Tibial nerve (tissue), 4 donors: ENCODE results near the gene KCNMA1.

Source experiments
- EP300 ChIP-seq, 2 donors: sonication (generic); formaldehyde crosslinking; IDR thresholded peaks; one replicate each; pipeline ENCODE4 v1.6.1; 2017; ENCODE audit warnings: antibody characterized with exemption in 2 of 2, mild to moderate bottlenecking in 1 of 2
- POLR2A ChIP-seq, 2 donors: fragments of 450-650 bp; IDR thresholded peaks; one replicate each; pipeline ENCODE4 v1.6.1; 2017; ENCODE audit warnings: antibody characterized with exemption in 2 of 2, mild to moderate bottlenecking in 2 of 2, moderate library complexity in 2 of 2
- TF ChIP-seq, protein P1 (sequence below), 5 experiments: fragments of 200-600 bp in 3 of 5; fragments of 450-650 bp in 2 of 5; sonication (generic) in 3 of 5; IDR thresholded peaks; one replicate each; pipeline ENCODE4 v1.5.1; 2016 to 2019; ENCODE audit warnings: antibody characterized with exemption in 5 of 5, mild to moderate bottlenecking in 3 of 5, moderate library complexity in 2 of 5

- TF ChIP-seq EP300 (IDR thresholded peaks at IDR 0.05) (no peak), POLR2A (IDR thresholded peaks at IDR 0.05) (no peak)
- TF ChIP-seq, protein P1, sequence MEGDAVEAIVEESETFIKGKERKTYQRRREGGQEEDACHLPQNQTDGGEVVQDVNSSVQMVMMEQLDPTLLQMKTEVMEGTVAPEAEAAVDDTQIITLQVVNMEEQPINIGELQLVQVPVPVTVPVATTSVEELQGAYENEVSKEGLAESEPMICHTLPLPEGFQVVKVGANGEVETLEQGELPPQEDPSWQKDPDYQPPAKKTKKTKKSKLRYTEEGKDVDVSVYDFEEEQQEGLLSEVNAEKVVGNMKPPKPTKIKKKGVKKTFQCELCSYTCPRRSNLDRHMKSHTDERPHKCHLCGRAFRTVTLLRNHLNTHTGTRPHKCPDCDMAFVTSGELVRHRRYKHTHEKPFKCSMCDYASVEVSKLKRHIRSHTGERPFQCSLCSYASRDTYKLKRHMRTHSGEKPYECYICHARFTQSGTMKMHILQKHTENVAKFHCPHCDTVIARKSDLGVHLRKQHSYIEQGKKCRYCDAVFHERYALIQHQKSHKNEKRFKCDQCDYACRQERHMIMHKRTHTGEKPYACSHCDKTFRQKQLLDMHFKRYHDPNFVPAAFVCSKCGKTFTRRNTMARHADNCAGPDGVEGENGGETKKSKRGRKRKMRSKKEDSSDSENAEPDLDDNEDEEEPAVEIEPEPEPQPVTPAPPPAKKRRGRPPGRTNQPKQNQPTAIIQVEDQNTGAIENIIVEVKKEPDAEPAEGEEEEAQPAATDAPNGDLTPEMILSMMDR (IDR thresholded peaks at IDR 0.05): no peak
Measured at GRCh38 chr10:77563638-77564270, 73.9 kb downstream of the KCNMA1 start.
